Urothelium cell line (cell line): ENCODE measurements around the gene RNF114.

ENCODE experiments used
- DNase-seq: peaks from one replicate; pipeline ENCODE4 v3.0.0; 2011; ENCODE audit warnings: low spot score, mixed read lengths
- FAIRE-seq: peaks from 2 replicates; lab custom pipeline; 2011; peaks lifted over from hg19 to GRCh38; lab: Jason Lieb, UNC

The RNF114 gene

DNA sequence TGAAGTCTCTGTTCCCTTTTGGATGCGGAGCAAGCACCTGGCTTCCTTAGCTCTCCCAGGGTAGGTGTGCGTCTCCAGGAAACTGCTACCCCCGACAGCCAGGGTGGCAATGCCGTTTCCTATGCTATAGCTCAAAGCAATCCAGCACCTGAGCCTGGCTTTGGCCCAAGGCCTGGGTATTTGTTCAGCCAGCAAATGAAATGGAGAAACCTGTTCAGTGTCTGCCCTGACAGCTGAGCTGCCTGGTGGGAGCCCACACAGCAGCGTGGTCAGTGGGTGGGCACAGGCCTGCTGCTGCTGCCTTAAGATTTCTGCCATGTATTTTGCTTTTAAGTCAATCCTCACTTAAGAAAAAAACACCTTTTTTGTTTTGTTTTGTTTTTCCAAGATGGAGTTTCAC lies 34.6 kb upstream of the RNF114 start:
- no peak for FAIRE-seq
- DNase-seq: no peak

DNA sequence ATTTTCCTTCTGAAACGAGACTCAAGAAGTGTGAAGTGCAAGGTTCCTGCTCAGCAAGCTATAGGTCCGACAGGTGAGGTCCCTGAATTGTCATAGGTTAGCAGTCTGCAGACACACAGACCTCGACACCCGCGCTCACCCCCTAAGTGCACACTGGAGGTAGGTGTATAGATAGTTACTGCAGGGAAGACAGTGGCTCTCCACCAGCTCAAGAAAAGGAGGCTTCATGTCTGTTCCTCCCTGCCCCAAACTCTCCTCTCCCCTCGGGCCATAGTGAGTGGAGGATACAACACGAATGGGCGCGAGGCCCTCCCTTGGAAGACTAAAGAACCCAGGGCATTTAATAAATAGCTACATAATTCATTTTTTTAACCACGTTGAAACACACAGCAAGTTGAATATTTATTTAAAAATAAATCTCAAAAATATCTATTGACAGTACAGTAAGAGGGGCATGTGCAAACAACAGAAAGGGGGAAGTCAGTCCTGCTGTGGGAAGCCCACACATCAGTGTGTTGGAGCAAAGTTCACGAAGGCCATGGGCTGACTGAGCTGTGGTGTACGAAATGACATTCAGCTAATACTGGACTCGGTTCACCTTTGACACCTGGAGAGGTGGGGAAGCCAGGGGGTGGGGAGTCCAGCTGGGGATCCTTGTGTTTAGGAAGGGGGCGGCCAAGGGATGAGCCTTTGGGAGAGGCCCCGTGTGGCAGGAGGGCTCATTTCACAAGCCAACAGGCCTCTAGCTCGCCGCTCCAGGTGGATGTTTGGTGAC lies 31.6 kb upstream of the RNF114 start:
- no peak for FAIRE-seq
- DNase-seq: no peak

DNA sequence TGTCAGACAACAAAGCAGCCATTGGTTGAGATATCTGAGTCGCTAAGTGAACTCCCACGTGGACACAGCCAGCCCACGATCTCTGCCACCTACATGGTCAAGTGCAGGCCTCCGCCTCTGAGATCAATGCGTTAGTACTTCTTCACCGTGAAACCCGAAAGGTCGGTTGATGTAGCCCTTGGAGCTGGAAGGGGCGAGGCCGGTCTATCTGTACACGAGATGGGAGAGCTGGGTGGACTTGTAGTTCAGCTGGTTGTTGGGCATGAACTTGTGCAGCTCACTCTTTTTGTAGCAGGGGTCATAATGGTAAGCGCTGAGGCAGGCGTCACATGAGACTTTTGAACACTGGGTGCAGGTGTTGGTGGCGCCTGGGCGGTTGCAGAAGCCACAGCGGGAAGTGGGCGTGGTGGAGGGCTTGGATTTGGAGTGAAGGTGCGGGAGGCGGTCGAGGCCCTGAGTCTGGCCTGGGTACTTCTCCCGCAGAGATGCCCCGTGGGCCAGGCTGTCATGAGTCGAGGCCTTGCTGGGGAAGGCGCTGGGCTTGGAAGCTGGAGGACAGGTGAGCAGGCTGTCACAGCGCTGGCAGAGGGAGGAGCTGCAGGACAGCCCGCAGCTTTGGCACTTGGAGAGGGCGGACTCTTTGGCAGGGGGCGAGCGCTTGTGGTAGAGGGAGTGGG lies 30.6 kb upstream of the RNF114 start:
- DNase-seq: no peak

GRCh38 chr20:49906101-49906604 lies 30.0 kb upstream of the RNF114 start:
- FAIRE-seq (no peak), DNase-seq (no peak)

More for the DNA sequence above, 30.6 kb upstream of the RNF114 start:
- no peak for FAIRE-seq

DNA sequence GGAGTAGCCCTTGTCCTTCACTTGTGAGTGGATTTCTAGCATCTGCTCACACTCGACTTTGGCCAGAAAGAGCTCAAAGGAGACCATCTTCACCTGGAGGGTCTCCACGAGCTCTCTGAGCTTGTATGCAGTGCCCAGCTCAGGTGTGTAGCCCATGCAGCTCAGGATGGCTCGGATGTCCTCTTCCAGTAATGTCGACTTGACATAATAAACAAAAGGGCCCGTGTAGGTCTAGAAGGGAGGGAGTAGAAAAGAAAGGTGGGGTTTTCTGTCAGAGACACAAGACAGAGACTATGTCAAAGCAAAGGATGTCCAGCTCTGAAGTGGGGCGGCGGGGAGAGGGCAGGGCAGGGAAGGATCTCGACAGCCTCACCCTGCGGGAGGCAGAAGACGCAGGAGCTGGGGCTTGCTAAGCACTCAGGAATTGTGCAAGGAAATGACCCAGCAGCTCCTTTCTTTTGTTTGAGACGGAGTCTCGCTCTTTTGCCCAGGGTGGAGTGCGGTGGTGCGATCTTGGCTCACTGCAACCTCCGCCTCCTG lies 29.5 kb upstream of the RNF114 start:
- FAIRE-seq: no peak
- DNase-seq: no peak

DNA sequence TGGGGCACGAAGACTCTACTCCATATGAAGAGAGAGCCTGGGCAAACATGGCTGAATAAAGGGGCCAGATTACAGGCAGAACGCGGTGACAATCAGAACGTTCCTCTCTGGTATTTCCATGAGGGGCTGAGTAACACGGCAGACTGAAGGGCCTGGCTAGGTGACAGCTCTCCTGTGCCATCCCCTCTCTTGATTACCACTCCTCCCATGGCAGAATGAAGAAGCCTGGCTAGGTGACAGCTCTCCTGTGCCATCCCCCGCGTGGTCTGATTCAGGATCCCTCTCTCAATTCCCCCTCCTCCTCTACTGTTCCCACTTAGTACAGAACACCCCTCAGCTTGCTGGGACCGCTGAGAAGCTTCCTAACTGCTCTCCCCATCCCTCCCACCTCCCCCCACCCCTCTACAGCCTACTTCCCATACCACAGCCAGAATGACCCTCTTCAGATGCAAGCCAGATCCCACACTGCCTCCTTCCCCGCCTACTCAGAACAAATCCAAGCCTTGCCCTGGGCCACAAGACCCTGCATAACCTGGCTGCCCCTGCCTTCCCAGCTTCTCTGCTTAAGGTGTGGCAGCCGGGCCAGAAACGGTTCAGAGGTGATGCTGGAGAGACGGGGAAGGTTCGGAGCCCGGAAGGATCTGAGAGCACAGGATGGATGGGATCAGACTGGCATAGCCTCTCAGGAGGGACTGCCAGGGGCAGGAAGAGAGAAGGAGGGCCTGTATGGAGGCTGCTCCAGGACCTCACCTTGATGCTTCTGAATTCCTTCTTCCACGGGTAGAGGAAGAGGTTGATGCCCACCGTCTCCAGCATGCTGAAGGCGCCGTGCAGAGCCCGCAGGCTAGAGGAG lies 28.6 kb upstream of the RNF114 start:
- FAIRE-seq: no peak
- DNase-seq: no peak

- FAIRE-seq (no peak), DNase-seq (no peak)
These were observed 28.0 kb upstream of the RNF114 start for GRCh38 chr20:49908258-49908565.

DNA sequence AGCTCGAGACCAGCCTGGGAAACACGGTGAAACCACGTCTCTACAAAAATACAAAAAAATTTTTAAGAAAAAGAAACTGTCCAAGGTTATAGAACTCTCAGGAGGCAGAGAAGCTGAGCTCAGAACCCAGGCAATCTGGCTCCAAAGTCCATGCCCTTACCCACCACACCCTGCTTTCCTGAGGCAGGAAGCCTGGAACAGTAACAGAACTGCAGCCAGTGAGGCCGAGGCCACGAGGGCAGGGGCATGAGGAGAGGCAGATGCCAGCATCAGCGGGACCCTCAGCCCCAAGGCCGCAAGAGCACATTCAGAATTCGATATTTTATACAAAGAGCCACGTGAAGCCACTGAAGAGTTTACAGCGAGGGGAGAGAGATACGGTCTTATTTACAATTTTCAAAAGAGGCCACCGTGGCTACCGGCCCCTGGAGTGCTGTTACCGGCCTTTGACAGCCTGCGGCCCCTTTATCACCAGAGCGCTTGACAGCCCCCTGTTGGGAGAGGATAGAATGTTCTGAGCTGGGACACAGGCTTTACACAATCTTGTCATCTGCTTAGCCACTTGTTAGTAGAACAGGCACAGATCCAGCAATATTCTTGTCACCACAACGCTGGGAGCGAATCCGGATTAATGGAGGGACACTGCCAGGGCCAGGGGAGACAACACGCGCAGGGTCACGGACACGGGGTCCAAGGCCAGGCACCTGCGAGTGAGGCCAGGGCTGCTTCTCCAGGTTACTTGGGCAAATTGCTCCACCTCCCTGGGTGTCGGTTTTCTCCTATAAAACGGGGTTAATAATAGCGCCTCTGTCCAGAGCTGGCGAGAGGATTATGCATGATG lies 26.5 kb upstream of the RNF114 start:
- FAIRE-seq: no peak
- DNase-seq: no peak

- DNase-seq: no peak
- no peak for FAIRE-seq
These were observed 25.9 kb upstream of the RNF114 start for GRCh38 chr20:49910340-49910706.

DNA sequence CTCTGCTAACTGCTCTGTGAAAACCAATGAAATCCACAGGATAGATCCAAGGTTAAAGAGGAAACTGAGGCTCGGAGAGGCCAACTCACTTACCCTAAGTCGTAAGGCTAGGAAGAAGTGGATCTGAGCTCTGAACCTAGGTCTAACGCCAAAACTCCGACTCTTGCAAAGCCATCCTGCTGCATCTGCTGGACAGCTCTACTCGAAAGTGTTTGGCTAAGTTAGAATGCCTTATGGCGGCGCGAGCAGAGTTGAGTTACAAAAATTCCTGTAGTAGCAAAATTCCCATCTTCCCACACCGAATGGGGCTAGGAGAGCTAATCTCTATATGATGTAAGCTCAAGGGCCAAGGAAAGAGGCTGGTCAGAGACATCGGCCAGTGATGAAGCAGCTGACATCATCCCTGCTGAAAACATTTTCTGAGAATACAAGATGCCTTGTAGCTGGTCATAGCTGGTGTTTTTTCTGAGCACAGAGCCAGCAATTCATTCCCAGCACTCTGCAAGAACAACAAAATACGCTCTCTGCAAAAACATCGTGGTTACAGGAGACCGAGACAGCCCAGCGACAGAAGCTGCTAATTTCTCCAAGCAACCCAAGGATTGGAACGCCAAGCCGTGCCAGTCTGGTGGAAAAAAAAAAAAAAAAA lies 22.7 kb upstream of the RNF114 start:
- DNase-seq: no peak
- FAIRE-seq: no peak

DNA sequence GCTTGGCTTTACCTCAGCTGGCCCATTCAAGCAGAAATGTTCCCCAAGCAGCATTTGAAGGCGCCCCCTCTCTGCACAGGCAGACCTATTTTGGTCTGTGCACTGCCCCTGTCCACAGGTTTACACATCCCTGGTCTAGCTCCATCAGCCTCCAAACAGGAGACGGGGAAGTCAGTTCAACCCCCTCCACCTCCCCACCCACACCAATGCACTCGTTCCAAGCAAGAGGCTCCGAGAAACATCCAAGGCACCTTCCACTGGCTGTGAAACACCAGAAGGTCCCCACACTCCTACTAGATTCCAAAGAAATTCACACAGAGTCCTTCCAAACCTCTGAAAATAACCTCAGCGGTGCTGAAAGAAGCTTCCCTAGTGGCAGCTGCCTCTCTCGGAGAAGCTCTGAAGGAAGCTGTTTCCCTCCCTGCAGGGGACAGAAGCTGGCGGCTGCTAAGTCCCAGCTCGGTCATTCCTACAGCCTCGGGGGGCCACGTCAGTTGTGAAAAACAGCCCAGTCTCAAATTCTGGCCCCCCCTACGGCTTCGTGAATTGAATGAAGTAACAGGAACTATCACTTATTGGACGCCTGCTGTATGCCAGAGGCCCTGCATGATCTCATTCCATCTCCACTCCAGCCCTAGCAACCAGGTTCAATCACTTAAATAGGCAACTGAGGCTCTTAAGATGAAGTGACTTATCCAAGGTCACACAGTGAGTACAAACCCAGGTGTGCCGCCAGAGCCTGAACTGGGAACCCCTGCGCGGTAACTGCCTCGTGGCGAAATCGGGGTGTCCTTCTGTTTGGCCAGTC lies 21.7 kb upstream of the RNF114 start:
- FAIRE-seq: no peak
- DNase-seq: no peak

- DNase-seq: no peak
- no peak for FAIRE-seq
These were observed 21.1 kb upstream of the RNF114 start for GRCh38 chr20:49915118-49915379.

DNA sequence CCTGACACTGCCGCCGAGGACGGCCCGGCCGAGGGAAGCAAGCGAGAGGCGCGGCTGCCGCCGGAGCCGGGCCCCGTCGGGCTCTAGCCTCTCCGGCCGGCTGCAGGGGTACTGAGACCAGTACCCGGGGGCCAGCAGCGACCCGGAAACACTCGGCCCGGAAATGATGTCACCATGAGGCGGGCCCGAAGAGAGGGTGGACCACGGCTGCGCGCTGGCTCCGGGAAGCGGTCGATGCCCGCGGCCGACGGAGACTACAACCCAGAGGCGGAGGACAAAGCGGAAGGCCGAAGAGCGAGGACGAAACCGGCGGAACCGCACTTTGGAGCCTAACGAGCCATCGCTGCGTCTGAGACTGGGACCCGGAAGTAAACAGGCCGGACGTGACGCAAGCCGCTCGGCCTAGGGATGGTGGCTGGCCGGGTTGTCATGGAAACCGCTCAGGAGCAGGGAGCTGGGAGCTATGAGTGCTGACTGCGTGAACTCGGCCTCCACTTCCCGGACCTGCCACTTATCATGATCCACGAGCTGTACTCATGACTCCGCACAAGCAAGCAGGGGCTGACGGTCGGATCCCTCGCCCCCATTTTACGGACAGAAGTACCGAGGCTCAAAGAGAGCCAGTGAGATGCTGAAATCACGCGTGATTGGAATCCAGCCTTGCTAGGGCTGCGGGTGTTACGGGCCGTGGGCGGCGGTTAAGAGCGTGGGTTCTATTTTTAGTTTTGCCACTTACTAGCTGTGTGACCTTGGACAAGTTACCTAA lies 20.6 kb upstream of the RNF114 start, which contains the start of gene SPATA2:
TSS of gene SPATA2 (minus strand) at position 150 of the 766 bp plus-strand sequence. CDS start 7,039 bp downstream, outside the sequence.
- DNase-seq: peak; percentile 99

GRCh38 chr20:49916146-49917002 lies 19.8 kb upstream of the RNF114 start:
- FAIRE-seq (no peak), DNase-seq (peak; percentile 56)

More for the DNA sequence above, 20.6 kb upstream of the RNF114 start, which contains the start of gene SPATA2:
- FAIRE-seq: peak; percentile 30

DNA sequence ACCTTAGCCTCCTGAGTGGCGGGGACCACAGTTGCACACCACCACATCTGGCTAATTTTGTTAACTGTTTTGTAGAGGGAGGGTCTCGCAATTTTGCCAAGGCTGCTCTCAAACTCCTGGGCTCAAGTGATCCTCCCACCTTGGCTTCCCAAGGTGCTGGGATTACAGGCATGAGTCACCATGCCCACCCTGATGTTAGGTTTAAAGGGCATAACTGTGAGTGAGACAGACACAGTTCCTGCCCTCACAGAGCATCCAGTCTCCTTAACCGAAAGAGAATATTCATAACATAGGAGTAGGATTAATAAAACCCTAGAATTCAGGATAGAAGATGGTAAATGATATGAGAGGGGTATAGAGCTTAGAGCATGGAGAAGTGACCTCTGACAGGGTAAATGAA lies 17.8 kb upstream of the RNF114 start:
- FAIRE-seq (no peak), DNase-seq (no peak)

- no peak for DNase-seq
- no peak for FAIRE-seq
These were observed 17.2 kb upstream of the RNF114 start for GRCh38 chr20:49919009-49919408.

GRCh38 chr20:49919461-49919860 lies 16.7 kb upstream of the RNF114 start:
- FAIRE-seq (no peak), DNase-seq (no peak)
